ENCODE measurements around the gene ZNF516. TPM values are rescaled to one million over a fixed set of nuclear protein-coding genes. Genes with fewer than 3 reads are reported as not detected.

ZNF516 gene
- total RNA-seq, 5 donors from 2014 or later (not counting 1 experiment from before 2014, with no cell fraction given) = 22.0 to 31.8 (median 25.7) TPM

GRCh38 chr18:76370686-76371085 lies 124.4 kb downstream of the ZNF516 start:
- CTCF ChIA-PET = no interaction called here
- 92% methylated on average over 8 of the region's 10 CpGs for whole genome bisulfite sequencing (ENCODE audit: insufficient coverage)

GRCh38 chr18:76370201-76370600 lies 124.8 kb downstream of the ZNF516 start:
- Mint-ChIP-seq H3K4me3 (no peak overlapping the region), H3K27me3 (peaks cover 0 to 2% of the 10 kb centered on the region in 2 donors), H3K36me3 (peaks cover 16% of the 10 kb centered on the region), H3K27ac (no peak overlapping the region), H3K9me3 (no peaks in the 10 kb centered on the region), H3K4me1 (peaks cover 26 to 37% (median 29%) of the 10 kb centered on the region in 3 donors)
- no peak for ATAC-seq (replicated peaks in 1 of 4)
- ChIA-PET CTCF (no interaction called here), POLR2A (no interaction called here)
- Histone ChIP-seq H3K4me3 (ENCODE audit: control insufficient read depth in 1 of 2, extremely low read depth in 1 of 2, low read length in 1 of 2) (no peak overlapping the region), H3K27me3 (replicated peaks in 1 of 2; ENCODE audit: control insufficient read depth in 2 of 2, extremely low read depth in 1 of 2, insufficient read depth in 2 of 2, low read length in 1 of 2) (peaks cover 0 to 7% of the 10 kb centered on the region in 2 experiments), H3K36me3 (ENCODE audit: control insufficient read depth in 2 of 2, extremely low read depth in 1 of 2, insufficient read depth in 1 of 2, low read length in 1 of 2) (peaks cover 0 to 4% of the 10 kb centered on the region in 2 donors), H3K4me1 (ENCODE audit: control insufficient read depth in 1 of 2, extremely low read depth in 1 of 2, insufficient read depth in 2 of 2, low read length in 2 of 2) (peaks cover 15 to 22% of the 10 kb centered on the region in 2 experiments), H3K9me3 (no peaks in the 10 kb centered on the region), H3K27ac (ENCODE audit: low read length) (no peak overlapping the region)
- DNase-seq = no peak
- WGBS (ENCODE audit: insufficient coverage) = 94% methylated on average over 5 of the region's 12 CpGs

More at GRCh38 chr18:76370686-76371085, 124.4 kb downstream of the ZNF516 start:
- H3K27me3 ChIP-seq (replicated peaks in 1 of 2; ENCODE audit: control insufficient read depth in 2 of 2, extremely low read depth in 1 of 2, insufficient read depth in 2 of 2, low read length in 1 of 2) = peaks cover 0 to 7% of the 10 kb centered on the region in 2 experiments
- H3K9me3 ChIP-seq = no peaks in the 10 kb centered on the region
- Mint-ChIP-seq H3K36me3 (peaks cover 16% of the 10 kb centered on the region), H3K4me3 (no peak overlapping the region), H3K9me3 (no peaks in the 10 kb centered on the region), H3K4me1 (peaks cover 30 to 42% (median 33%) of the 10 kb centered on the region in 3 donors), H3K27me3 (peaks cover 0 to 2% of the 10 kb centered on the region in 2 donors), H3K27ac (no peak overlapping the region)
- POLR2A ChIA-PET = no interaction called here
- H3K4me1 ChIP-seq (ENCODE audit: control insufficient read depth in 1 of 2, extremely low read depth in 1 of 2, insufficient read depth in 2 of 2, low read length in 2 of 2) = peaks cover 19 to 24% of the 10 kb centered on the region in 2 experiments
- H3K36me3 ChIP-seq (ENCODE audit: control insufficient read depth in 2 of 2, extremely low read depth in 1 of 2, insufficient read depth in 1 of 2, low read length in 1 of 2) = peaks cover 0 to 4% of the 10 kb centered on the region in 2 donors
- no peak overlapping the region for H3K27ac ChIP-seq (ENCODE audit: low read length)
- ATAC-seq (replicated peaks in 1 of 4) = no peak
- no peak for DNase-seq
- H3K4me3 ChIP-seq (ENCODE audit: control insufficient read depth in 1 of 2, extremely low read depth in 1 of 2, low read length in 1 of 2) = no peak overlapping the region

- Histone ChIP-seq H3K27me3 (replicated peaks in 1 of 2; ENCODE audit: control insufficient read depth in 2 of 2, extremely low read depth in 1 of 2, insufficient read depth in 2 of 2, low read length in 1 of 2) (peaks cover 0 to 7% of the 10 kb centered on the region in 2 experiments), H3K4me3 (ENCODE audit: control insufficient read depth in 1 of 2, extremely low read depth in 1 of 2, low read length in 1 of 2) (no peak overlapping the region), H3K27ac (ENCODE audit: low read length) (no peak overlapping the region), H3K4me1 (ENCODE audit: control insufficient read depth in 1 of 2, extremely low read depth in 1 of 2, insufficient read depth in 2 of 2, low read length in 2 of 2) (peaks cover 11 to 18% of the 10 kb centered on the region in 2 experiments), H3K36me3 (ENCODE audit: control insufficient read depth in 2 of 2, extremely low read depth in 1 of 2, insufficient read depth in 1 of 2, low read length in 1 of 2) (peaks cover 0 to 4% of the 10 kb centered on the region in 2 donors), H3K9me3 (no peaks in the 10 kb centered on the region)
- ChIA-PET CTCF (no interaction called here), POLR2A (no interaction called here)
- no peak for ATAC-seq (replicated peaks in 1 of 4)
- no peak for DNase-seq
- Mint-ChIP-seq H3K27me3 (peaks cover 0 to 2% of the 10 kb centered on the region in 2 donors), H3K36me3 (peaks cover 16% of the 10 kb centered on the region), H3K27ac (peak overlapping the region in 1 of 2 donors; percentile 41), H3K4me3 (no peak overlapping the region), H3K9me3 (no peaks in the 10 kb centered on the region), H3K4me1 (peaks cover 21 to 33% (median 25%) of the 10 kb centered on the region in 3 donors)
- WGBS (ENCODE audit: insufficient coverage) = 85% methylated on average over 11 of the region's 11 CpGs
Measured at GRCh38 chr18:76369791-76370190, 125.3 kb downstream of the ZNF516 start.

- Mint-ChIP-seq H3K36me3 (peaks cover 16% of the 10 kb centered on the region), H3K27ac (no peak overlapping the region), H3K4me1 (peaks cover 16 to 25% (median 17%) of the 10 kb centered on the region in 3 donors), H3K4me3 (no peak overlapping the region), H3K27me3 (peaks cover 0 to 2% of the 10 kb centered on the region in 2 donors), H3K9me3 (no peaks in the 10 kb centered on the region)
- no peak for ATAC-seq (replicated peaks in 1 of 4)
- DNase-seq = no peak
- Histone ChIP-seq H3K4me1 (ENCODE audit: control insufficient read depth in 1 of 2, extremely low read depth in 1 of 2, insufficient read depth in 2 of 2, low read length in 2 of 2) (peaks cover 8 to 10% of the 10 kb centered on the region in 2 experiments), H3K9me3 (no peaks in the 10 kb centered on the region), H3K4me3 (ENCODE audit: control insufficient read depth in 1 of 2, extremely low read depth in 1 of 2, low read length in 1 of 2) (no peak overlapping the region), H3K27me3 (replicated peaks in 1 of 2; ENCODE audit: control insufficient read depth in 2 of 2, extremely low read depth in 1 of 2, insufficient read depth in 2 of 2, low read length in 1 of 2) (peaks cover 0 to 7% of the 10 kb centered on the region in 2 experiments), H3K36me3 (ENCODE audit: control insufficient read depth in 2 of 2, extremely low read depth in 1 of 2, insufficient read depth in 1 of 2, low read length in 1 of 2) (peaks cover 0 to 5% of the 10 kb centered on the region in 2 donors), H3K27ac (ENCODE audit: low read length) (no peak overlapping the region)
- ChIA-PET CTCF (interaction anchor here in 1 of 2 donors (0.5 kb wide), 1 partner anchor 8 kb away, joined by 4 read pairs; no protein-coding TSS in a partner anchor), POLR2A (no interaction called here)
- no CpG with 5 or more reads among the region's 5 CpGs for WGBS (ENCODE audit: insufficient coverage)
Measured at GRCh38 chr18:76368976-76369375, 126.1 kb downstream of the ZNF516 start.

GRCh38 chr18:76368271-76368670 lies 126.8 kb downstream of the ZNF516 start:
- ChIA-PET POLR2A (interaction anchor here in 1 of 2 donors (0.6 kb wide), 1 partner anchor 1728 kb away, joined by 3 read pairs; no protein-coding TSS in a partner anchor), CTCF (interaction anchor here in 1 of 2 donors (0.5 to 0.6 kb wide), 2 partner anchors 9 to 440 kb away, joined by 3 to 4 read pairs; no protein-coding TSS in a partner anchor)
- Histone ChIP-seq H3K27me3 (replicated peaks in 1 of 2; ENCODE audit: control insufficient read depth in 2 of 2, extremely low read depth in 1 of 2, insufficient read depth in 2 of 2, low read length in 1 of 2) (peaks cover 0 to 7% of the 10 kb centered on the region in 2 experiments), H3K36me3 (ENCODE audit: control insufficient read depth in 2 of 2, extremely low read depth in 1 of 2, insufficient read depth in 1 of 2, low read length in 1 of 2) (peaks cover 0 to 8% of the 10 kb centered on the region in 2 donors), H3K9me3 (no peaks in the 10 kb centered on the region), H3K27ac (ENCODE audit: low read length) (no peak overlapping the region), H3K4me3 (ENCODE audit: control insufficient read depth in 1 of 2, extremely low read depth in 1 of 2, low read length in 1 of 2) (no peak overlapping the region), H3K4me1 (ENCODE audit: control insufficient read depth in 1 of 2, extremely low read depth in 1 of 2, insufficient read depth in 2 of 2, low read length in 2 of 2) (peaks cover under 1 to 3% of the 10 kb centered on the region in 2 experiments)
- H3K9me3 Mint-ChIP-seq = no peaks in the 10 kb centered on the region
- 86% methylated on average over 1 of the region's 3 CpGs for WGBS (ENCODE audit: insufficient coverage)
- H3K27ac Mint-ChIP-seq = no peak overlapping the region
- peaks cover 0 to 2% of the 10 kb centered on the region in 2 donors for H3K27me3 Mint-ChIP-seq
- no peak for DNase-seq
- H3K36me3 Mint-ChIP-seq = peaks cover 16% of the 10 kb centered on the region
- H3K4me3 Mint-ChIP-seq = no peak overlapping the region
- ATAC-seq (replicated peaks in 1 of 4) = no peak
- H3K4me1 Mint-ChIP-seq = peaks cover 9 to 17% (median 12%) of the 10 kb centered on the region in 3 donors

- Mint-ChIP-seq H3K4me3 (no peak overlapping the region), H3K27ac (no peak overlapping the region), H3K36me3 (peaks cover 16% of the 10 kb centered on the region), H3K27me3 (peaks cover 0 to 2% of the 10 kb centered on the region in 2 donors), H3K4me1 (peaks cover 3 to 9% (median 5%) of the 10 kb centered on the region in 3 donors), H3K9me3 (no peaks in the 10 kb centered on the region)
- Histone ChIP-seq H3K27ac (ENCODE audit: low read length) (no peak overlapping the region), H3K36me3 (ENCODE audit: control insufficient read depth in 2 of 2, extremely low read depth in 1 of 2, insufficient read depth in 1 of 2, low read length in 1 of 2) (peaks cover 0 to 8% of the 10 kb centered on the region in 2 donors), H3K27me3 (replicated peaks in 1 of 2; ENCODE audit: control insufficient read depth in 2 of 2, extremely low read depth in 1 of 2, insufficient read depth in 2 of 2, low read length in 1 of 2) (peaks cover 0 to 7% of the 10 kb centered on the region in 2 experiments), H3K4me3 (ENCODE audit: control insufficient read depth in 1 of 2, extremely low read depth in 1 of 2, low read length in 1 of 2) (no peak overlapping the region), H3K9me3 (no peaks in the 10 kb centered on the region), H3K4me1 (ENCODE audit: control insufficient read depth in 1 of 2, extremely low read depth in 1 of 2, insufficient read depth in 2 of 2, low read length in 2 of 2) (peaks cover 0 to 2% of the 10 kb centered on the region in 2 experiments)
- no peak for DNase-seq
- no peak for ATAC-seq (replicated peaks in 1 of 4)
- CTCF ChIA-PET = interaction anchor here in 1 of 2 donors (0.6 kb wide), 1 partner anchor 441 kb away, joined by 3 read pairs; no protein-coding TSS in a partner anchor
- WGBS (ENCODE audit: insufficient coverage) = 87% methylated on average over 11 of the region's 20 CpGs
- POLR2A ChIA-PET = interaction anchor here in 1 of 2 donors (0.6 kb wide), 1 partner anchor 1727 kb away, joined by 3 read pairs; no protein-coding TSS in a partner anchor
Measured at GRCh38 chr18:76367168-76368125, 127.6 kb downstream of the ZNF516 start.

Data from T-cell (primary cell).